Measurements from ENCODE around the gene ACBD3.

The ACBD3 gene

DNA sequence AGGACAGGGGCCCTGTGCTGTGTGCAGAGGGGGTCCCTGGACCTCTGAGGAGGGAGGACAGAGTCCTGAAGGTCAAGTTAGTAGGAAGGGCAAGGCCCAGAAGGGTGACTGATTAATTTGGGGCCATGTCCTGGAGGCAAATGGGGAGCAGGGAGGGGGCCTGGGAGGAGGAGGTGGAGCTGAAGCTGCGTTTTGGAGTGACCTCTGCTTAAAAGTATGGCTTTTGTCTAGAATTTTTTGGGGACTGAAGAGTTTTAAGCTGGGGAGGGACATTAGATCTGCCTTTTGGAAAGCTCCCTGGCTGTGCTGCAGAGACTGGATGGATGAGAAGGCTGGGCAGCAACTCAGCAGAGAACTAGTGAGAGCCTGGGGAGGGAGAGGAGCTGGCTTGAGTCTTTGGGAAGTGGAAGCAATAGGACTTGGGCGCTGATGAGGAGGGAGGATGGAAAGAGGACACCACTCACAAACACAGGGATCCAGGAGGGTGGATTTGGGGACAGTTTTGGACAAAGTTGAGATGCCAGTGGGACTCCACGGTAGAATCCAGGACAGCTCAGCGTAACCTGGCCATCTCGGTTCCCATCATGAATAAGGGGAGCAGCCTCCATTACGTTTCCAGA is 52.9 kb downstream of the ACBD3 start:
- TF ChIP-seq ISL1 (CRISPR knock-in tag; IDR thresholded peaks at IDR 0.05) (no peak), ESRRG (CRISPR knock-in tag; IDR thresholded peaks at IDR 0.05) (no peak)
- TF ChIP-seq, protein P1, sequence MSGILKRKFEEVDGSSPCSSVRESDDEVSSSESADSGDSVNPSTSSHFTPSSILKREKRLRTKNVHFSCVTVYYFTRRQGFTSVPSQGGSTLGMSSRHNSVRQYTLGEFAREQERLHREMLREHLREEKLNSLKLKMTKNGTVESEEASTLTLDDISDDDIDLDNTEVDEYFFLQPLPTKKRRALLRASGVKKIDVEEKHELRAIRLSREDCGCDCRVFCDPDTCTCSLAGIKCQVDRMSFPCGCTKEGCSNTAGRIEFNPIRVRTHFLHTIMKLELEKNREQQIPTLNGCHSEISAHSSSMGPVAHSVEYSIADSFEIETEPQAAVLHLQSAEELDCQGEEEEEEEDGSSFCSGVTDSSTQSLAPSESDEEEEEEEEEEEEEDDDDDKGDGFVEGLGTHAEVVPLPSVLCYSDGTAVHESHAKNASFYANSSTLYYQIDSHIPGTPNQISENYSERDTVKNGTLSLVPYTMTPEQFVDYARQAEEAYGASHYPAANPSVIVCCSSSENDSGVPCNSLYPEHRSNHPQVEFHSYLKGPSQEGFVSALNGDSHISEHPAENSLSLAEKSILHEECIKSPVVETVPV (CRISPR knock-in tag; IDR thresholded peaks at IDR 0.05): no peak
- ATAC-seq: no peak

DNA sequence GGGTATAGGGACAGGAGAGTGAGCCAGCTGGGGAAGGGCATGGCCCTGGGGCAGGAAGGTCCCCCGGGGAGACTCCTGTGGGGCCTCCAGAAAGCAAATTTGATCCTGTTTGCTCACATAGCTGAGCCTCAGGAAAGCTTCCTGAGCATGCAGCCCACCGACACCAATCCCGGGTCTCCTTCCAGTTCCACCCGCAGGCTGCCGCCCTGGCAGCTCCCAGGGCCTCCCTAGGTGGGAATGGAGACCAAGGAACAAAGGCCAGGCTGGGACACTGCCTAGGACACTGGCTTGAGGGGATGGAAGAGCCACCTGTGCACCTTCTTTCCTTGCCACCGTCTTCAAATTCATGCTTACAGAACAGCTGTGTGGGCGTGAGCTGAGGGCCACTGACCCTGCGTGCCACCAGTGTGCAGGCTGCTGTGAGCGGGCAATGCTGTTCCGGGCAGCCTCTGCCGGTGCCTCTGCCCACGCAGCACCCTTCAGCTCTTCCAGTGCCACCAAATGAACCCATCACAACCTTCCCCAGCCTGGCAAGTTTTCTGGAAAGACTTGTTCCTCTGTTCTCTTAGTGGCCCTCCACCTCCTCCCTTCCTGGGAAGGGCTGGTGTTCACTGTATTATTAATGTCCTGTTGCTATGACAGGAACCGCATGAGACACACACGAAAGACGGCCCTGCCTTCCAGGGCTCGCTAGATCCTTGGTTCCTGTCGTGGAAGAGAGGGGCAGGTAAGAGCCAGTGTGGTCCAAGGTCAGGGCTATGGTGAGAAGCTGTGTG is 53.6 kb downstream of the ACBD3 start:
- TF ChIP-seq ZC3H10 (CRISPR knock-in tag; IDR thresholded peaks at IDR 0.05): no peak
- no peak for TF ChIP-seq OSR1 (CRISPR knock-in tag; IDR thresholded peaks at IDR 0.05)
- ATAC-seq: no peak

DNA sequence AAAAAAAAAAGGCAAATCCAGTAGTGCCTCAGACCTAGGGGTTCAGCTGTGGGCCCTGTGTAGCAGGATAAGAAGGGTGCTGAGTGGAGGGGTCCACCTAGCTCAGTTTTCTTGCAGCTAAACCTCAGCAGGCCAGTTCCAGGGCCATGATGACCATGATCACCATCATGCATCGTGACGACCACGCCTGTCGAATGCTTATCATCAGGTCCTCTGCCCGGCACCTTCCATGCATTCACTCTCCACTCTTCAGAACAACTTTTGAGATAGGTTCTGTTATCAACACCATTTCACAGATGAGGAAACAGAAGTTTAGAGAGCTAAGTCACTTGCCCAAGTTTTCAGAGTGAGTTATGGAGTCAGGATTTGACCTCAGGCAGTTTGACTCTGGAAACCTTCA is 54.9 kb downstream of the ACBD3 start:
- no peak for ATAC-seq
- TF ChIP-seq RARB (CRISPR knock-in tag; IDR thresholded peaks at IDR 0.05): no peak
- no peak for TF ChIP-seq OSR1 (CRISPR knock-in tag; IDR thresholded peaks at IDR 0.05)
- no peak for TF ChIP-seq ZNF8 (CRISPR knock-in tag; IDR thresholded peaks at IDR 0.05)
- TF ChIP-seq, protein P2, sequence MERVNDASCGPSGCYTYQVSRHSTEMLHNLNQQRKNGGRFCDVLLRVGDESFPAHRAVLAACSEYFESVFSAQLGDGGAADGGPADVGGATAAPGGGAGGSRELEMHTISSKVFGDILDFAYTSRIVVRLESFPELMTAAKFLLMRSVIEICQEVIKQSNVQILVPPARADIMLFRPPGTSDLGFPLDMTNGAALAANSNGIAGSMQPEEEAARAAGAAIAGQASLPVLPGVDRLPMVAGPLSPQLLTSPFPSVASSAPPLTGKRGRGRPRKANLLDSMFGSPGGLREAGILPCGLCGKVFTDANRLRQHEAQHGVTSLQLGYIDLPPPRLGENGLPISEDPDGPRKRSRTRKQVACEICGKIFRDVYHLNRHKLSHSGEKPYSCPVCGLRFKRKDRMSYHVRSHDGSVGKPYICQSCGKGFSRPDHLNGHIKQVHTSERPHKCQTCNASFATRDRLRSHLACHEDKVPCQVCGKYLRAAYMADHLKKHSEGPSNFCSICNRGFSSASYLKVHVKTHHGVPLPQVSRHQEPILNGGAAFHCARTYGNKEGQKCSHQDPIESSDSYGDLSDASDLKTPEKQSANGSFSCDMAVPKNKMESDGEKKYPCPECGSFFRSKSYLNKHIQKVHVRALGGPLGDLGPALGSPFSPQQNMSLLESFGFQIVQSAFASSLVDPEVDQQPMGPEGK (CRISPR knock-in tag; IDR thresholded peaks at IDR 0.05; ENCODE audit: borderline replicate concordance): no peak
- no peak for TF ChIP-seq ZFP30 (CRISPR knock-in tag; IDR thresholded peaks at IDR 0.05)
- no peak for TF ChIP-seq ZNF70 (CRISPR knock-in tag; IDR thresholded peaks at IDR 0.05)

DNA sequence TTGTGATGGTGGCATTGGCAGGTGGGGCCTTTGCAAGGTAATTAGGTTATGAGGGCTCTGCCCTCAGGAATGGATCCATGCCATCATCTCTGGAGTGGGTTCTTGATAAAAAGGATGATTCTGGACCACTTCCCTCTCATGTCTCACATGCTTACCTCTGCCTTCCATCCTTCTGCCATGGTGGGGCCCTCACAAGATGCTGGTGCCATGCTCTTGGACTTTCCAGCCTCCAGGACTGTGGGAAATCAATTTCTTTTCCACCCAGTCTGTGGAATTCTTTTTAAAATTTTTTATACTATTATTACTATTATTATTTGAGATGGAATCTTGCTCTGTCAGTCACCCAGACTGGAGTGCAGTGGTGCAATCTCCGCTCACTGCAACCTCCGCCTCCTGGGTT is 57.3 kb downstream of the ACBD3 start:
- ATAC-seq: no peak
- TF ChIP-seq, protein P1 (CRISPR knock-in tag; IDR thresholded peaks at IDR 0.05): no peak
- TF ChIP-seq, protein P3, sequence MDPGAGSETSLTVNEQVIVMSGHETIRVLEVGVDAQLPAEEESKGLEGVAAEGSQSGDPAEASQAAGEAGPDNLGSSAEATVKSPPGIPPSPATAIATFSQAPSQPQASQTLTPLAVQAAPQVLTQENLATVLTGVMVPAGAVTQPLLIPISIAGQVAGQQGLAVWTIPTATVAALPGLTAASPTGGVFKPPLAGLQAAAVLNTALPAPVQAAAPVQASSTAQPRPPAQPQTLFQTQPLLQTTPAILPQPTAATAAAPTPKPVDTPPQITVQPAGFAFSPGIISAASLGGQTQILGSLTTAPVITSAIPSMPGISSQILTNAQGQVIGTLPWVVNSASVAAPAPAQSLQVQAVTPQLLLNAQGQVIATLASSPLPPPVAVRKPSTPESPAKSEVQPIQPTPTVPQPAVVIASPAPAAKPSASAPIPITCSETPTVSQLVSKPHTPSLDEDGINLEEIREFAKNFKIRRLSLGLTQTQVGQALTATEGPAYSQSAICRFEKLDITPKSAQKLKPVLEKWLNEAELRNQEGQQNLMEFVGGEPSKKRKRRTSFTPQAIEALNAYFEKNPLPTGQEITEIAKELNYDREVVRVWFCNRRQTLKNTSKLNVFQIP (CRISPR knock-in tag; IDR thresholded peaks at IDR 0.05; ENCODE audit: borderline replicate concordance, low read depth): no peak
- TF ChIP-seq SNAI2 (CRISPR knock-in tag; IDR thresholded peaks at IDR 0.05): no peak
- TF ChIP-seq TCF4 (CRISPR knock-in tag; IDR thresholded peaks at IDR 0.05; ENCODE audit: borderline replicate concordance): no peak
- TF ChIP-seq, protein P2 (CRISPR knock-in tag; IDR thresholded peaks at IDR 0.05; ENCODE audit: borderline replicate concordance): no peak
- TF ChIP-seq ISL1 (CRISPR knock-in tag; IDR thresholded peaks at IDR 0.05): no peak
- no peak for TF ChIP-seq ZNF8 (CRISPR knock-in tag; IDR thresholded peaks at IDR 0.05)
- TF ChIP-seq, protein P4, sequence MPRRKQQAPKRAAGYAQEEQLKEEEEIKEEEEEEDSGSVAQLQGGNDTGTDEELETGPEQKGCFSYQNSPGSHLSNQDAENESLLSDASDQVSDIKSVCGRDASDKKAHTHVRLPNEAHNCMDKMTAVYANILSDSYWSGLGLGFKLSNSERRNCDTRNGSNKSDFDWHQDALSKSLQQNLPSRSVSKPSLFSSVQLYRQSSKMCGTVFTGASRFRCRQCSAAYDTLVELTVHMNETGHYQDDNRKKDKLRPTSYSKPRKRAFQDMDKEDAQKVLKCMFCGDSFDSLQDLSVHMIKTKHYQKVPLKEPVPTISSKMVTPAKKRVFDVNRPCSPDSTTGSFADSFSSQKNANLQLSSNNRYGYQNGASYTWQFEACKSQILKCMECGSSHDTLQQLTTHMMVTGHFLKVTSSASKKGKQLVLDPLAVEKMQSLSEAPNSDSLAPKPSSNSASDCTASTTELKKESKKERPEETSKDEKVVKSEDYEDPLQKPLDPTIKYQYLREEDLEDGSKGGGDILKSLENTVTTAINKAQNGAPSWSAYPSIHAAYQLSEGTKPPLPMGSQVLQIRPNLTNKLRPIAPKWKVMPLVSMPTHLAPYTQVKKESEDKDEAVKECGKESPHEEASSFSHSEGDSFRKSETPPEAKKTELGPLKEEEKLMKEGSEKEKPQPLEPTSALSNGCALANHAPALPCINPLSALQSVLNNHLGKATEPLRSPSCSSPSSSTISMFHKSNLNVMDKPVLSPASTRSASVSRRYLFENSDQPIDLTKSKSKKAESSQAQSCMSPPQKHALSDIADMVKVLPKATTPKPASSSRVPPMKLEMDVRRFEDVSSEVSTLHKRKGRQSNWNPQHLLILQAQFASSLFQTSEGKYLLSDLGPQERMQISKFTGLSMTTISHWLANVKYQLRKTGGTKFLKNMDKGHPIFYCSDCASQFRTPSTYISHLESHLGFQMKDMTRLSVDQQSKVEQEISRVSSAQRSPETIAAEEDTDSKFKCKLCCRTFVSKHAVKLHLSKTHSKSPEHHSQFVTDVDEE (CRISPR knock-in tag; IDR thresholded peaks at IDR 0.05): no peak
- TF ChIP-seq PPARA (CRISPR knock-in tag; IDR thresholded peaks at IDR 0.05; ENCODE audit: borderline replicate concordance): no peak
- no peak for TF ChIP-seq ZNF70 (CRISPR knock-in tag; IDR thresholded peaks at IDR 0.05)
- no peak for TF ChIP-seq GLIS3 (CRISPR knock-in tag; IDR thresholded peaks at IDR 0.05)
- TF ChIP-seq ZFP3 (CRISPR knock-in tag; IDR thresholded peaks at IDR 0.05): no peak
